CD4-positive, alpha-beta T cell (primary cell): ENCODE results near the gene ADARB2. TPM values are rescaled to one million over a fixed set of nuclear protein-coding genes. Genes with fewer than 3 reads are reported as not detected.

Experiments
- ATAC-seq: fragments of 200-7000 bp; cut with Tn5 transposase; one replicate; pipeline ENCODE4 v1.10.0; 2022; ENCODE audit warnings: mild to moderate bottlenecking; ENCODE audit not compliant: poor library complexity
- CTCF ChIA-PET: fragments of 350-600 bp; sonication (Branson Sonifier 250); formaldehyde crosslinking; loops from one replicate; lab custom pipeline; 2021; ENCODE audit warnings: antibody characterized with exemption, inconsistent platforms; lab: Charles Lee
- POLR2A ChIA-PET: fragments of 350-600 bp; sonication (Branson Sonifier 250); formaldehyde crosslinking; loops from one replicate; lab custom pipeline; 2021; ENCODE audit warnings: antibody characterized with exemption, inconsistent platforms; lab: Charles Lee
- DNase-seq, 14 experiments: peaks; one replicate each; pipeline ENCODE4 v3.0.0-alpha.2; 2013 to 2020; ENCODE audit warnings: mixed read lengths in 2 of 14
- H3K27ac ChIP-seq, 2 donors: one replicate each; pipeline versions ENCODE4 v1.5.1 to v1.7.0; 2013; ENCODE audit warnings: low read length in 2 of 2, low read depth in 1 of 2, mild to moderate bottlenecking in 1 of 2
- H3K27me3 ChIP-seq, 2 experiments: 1 replicate in 1 of 2; 2 replicates in 1 of 2; pipeline versions ENCODE4 v1.6.1 to v1.7.0; 2013; ENCODE audit warnings: low read length in 2 of 2, control low read depth in 1 of 2, mild to moderate bottlenecking in 1 of 2, moderate library complexity in 1 of 2; ENCODE audit not compliant: insufficient read depth in 2 of 2, control insufficient read depth in 1 of 2
- H3K36me3 ChIP-seq: one replicate; pipeline ENCODE4 v1.6.1; 2013; ENCODE audit warnings: low read length, control low read depth; ENCODE audit not compliant: insufficient read depth
- H3K4me1 ChIP-seq: one replicate; pipeline ENCODE4 v1.6.1; 2013; ENCODE audit warnings: low read length, control low read depth; ENCODE audit not compliant: insufficient read depth
- H3K4me3 ChIP-seq: one replicate; pipeline ENCODE4 v1.5.1; 2013; ENCODE audit warnings: mild to moderate bottlenecking, low read length, moderate library complexity
- H3K9me3 ChIP-seq, 2 experiments: 1 replicate in 1 of 2; 2 replicates in 1 of 2; pipeline versions ENCODE4 v1.6.1 to v1.7.0; 2013; ENCODE audit warnings: low read length in 2 of 2, mild to moderate bottlenecking in 2 of 2, control low read depth in 1 of 2, moderate library complexity in 1 of 2; ENCODE audit not compliant: control insufficient read depth in 1 of 2, insufficient read depth in 1 of 2
- H3K27ac Mint-ChIP-seq: one replicate; pipeline ENCODE4 v1.8.0; 2020; ENCODE audit warnings: mixed read lengths
- H3K27me3 Mint-ChIP-seq: one replicate; pipeline ENCODE4 v1.8.0; 2021; ENCODE audit warnings: mixed read lengths
- H3K36me3 Mint-ChIP-seq: one replicate; pipeline ENCODE4 v1.8.0; 2021; ENCODE audit warnings: low read depth, mixed read lengths
- H3K4me1 Mint-ChIP-seq: one replicate; pipeline ENCODE4 v1.8.0; 2021; ENCODE audit warnings: low read depth, mixed read lengths
- H3K4me3 Mint-ChIP-seq: one replicate; pipeline ENCODE4 v1.8.0; 2020; ENCODE audit warnings: mild to moderate bottlenecking, mixed read lengths
- H3K9me3 Mint-ChIP-seq: one replicate; pipeline ENCODE4 v1.8.0; 2020; ENCODE audit warnings: mixed read lengths
- CTCF ChIP-seq: fragments of 200-600 bp; IDR thresholded peaks from one replicate; pipeline ENCODE4 v1.8.0; 2022; ENCODE audit warnings: antibody characterized with exemption, mild to moderate bottlenecking
- intact Hi-C, 2 experiments: fragments of 100-400 bp; cut with DNase I in 1 of 2; cut with micrococcal nuclease in 1 of 2; formaldehyde crosslinking; loops; one replicate each; pipeline versions ENCODE4 v1.15.1 to v1.9.0; 2023 to 2025; cut with DNase I, micrococcal nuclease
- total RNA-seq, 174 experiments: library from RNA in 2 of 174; stranded (reverse) in 2 of 174; gene quantifications; one replicate each; pipeline ENCODE4 v1.2.3 and lab custom pipeline; 2021 to 2026

The ADARB2 gene
- total RNA-seq, 2 experiments from 2014 or later: 0.14 TPM; not detected in 1

DNA sequence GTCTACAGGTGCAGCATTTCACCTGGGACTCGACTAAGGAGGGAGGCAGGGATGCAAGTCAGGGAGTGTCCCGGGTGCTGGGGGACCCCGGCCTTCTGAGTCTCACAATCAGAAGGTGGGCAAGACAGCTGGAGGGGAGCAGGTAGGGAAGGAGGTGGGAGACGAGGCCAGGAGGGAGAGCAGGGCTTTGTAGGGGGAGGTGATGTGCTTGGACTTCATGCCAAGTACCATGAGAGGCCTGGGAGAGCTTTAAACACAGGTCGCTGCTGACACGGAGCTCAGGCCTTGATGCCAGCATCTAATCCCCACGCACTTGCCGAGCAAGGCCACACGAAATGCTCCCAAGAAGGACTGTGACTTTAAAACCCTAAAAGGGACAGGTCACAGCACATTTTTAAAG lies 244.7 kb downstream of the ADARB2 start:
- no peaks in the 10 kb centered on the region for H3K4me1 Mint-ChIP-seq
- H3K27ac Mint-ChIP-seq: no peak overlapping the region
- Histone ChIP-seq H3K36me3 (no peaks in the 10 kb centered on the region), H3K9me3 (no peaks in the 10 kb centered on the region), H3K27me3 (no peaks in the 10 kb centered on the region), H3K27ac (no peak overlapping the region), H3K4me1 (no peaks in the 10 kb centered on the region), H3K4me3 (no peak overlapping the region)
- H3K4me3 Mint-ChIP-seq: no peak overlapping the region
- ChIA-PET CTCF (no interaction called here), POLR2A (no interaction called here)
- no peak for DNase-seq
- no peak for ATAC-seq
- intact Hi-C loops: no loop called here
- no peak for TF ChIP-seq CTCF
- H3K36me3 Mint-ChIP-seq: no peaks in the 10 kb centered on the region
- H3K27me3 Mint-ChIP-seq: no peaks in the 10 kb centered on the region
- no peaks in the 10 kb centered on the region for H3K9me3 Mint-ChIP-seq

- no peaks in the 10 kb centered on the region for H3K27me3 ChIP-seq
- H3K4me1 ChIP-seq: no peaks in the 10 kb centered on the region
- no peak overlapping the region for H3K27ac ChIP-seq
- no peaks in the 10 kb centered on the region for H3K9me3 ChIP-seq
- ChIA-PET POLR2A (no interaction called here), CTCF (no interaction called here)
- ATAC-seq (no peak), DNase-seq (no peak)
- no peak for TF ChIP-seq CTCF
- no peak overlapping the region for H3K27ac Mint-ChIP-seq
- no peaks in the 10 kb centered on the region for H3K27me3 Mint-ChIP-seq
- H3K4me3 Mint-ChIP-seq: no peak overlapping the region
- intact Hi-C loops: no loop called here
- no peaks in the 10 kb centered on the region for H3K36me3 ChIP-seq
- H3K4me1 Mint-ChIP-seq: no peaks in the 10 kb centered on the region
- no peaks in the 10 kb centered on the region for H3K9me3 Mint-ChIP-seq
- H3K36me3 Mint-ChIP-seq: no peaks in the 10 kb centered on the region
- H3K4me3 ChIP-seq: no peak overlapping the region
Observed at GRCh38 chr10:1491901-1492300, 245.4 kb downstream of the ADARB2 start.

GRCh38 chr10:1489801-1490200 lies 247.5 kb downstream of the ADARB2 start:
- H3K4me3 ChIP-seq: no peak overlapping the region
- H3K4me1 ChIP-seq: no peaks in the 10 kb centered on the region
- ChIA-PET POLR2A (no interaction called here), CTCF (no interaction called here)
- peaks cover 3% of the 10 kb centered on the region for H3K27me3 Mint-ChIP-seq
- no peaks in the 10 kb centered on the region for H3K9me3 ChIP-seq
- no peak overlapping the region for H3K27ac ChIP-seq
- H3K27ac Mint-ChIP-seq: no peak overlapping the region
- no peaks in the 10 kb centered on the region for H3K4me1 Mint-ChIP-seq
- no peaks in the 10 kb centered on the region for H3K27me3 ChIP-seq
- no peak for TF ChIP-seq CTCF
- ATAC-seq (no peak), DNase-seq (no peak)
- intact Hi-C loops: no loop called here
- no peaks in the 10 kb centered on the region for H3K36me3 ChIP-seq
- no peaks in the 10 kb centered on the region for H3K9me3 Mint-ChIP-seq
- H3K4me3 Mint-ChIP-seq: no peak overlapping the region
- H3K36me3 Mint-ChIP-seq: no peaks in the 10 kb centered on the region
